ENCODE data around the gene LFNG.

Gene LFNG

GRCh38 chr7:2484868-2485267, 34.7 kb upstream of the LFNG start:
- no peak for DNase-seq

GRCh38 chr7:2487586-2488271, 31.8 kb upstream of the LFNG start:
- no peak for DNase-seq

GRCh38 chr7:2488272-2488645, 31.3 kb upstream of the LFNG start:
- no peak for DNase-seq

- no peak for DNase-seq
These were observed 30.9 kb upstream of the LFNG start for GRCh38 chr7:2488681-2489080.

GRCh38 chr7:2490181-2490651, 29.4 kb upstream of the LFNG start:
- no peak for DNase-seq

- no peak for DNase-seq
These were observed 27.5 kb upstream of the LFNG start for GRCh38 chr7:2492038-2492437.

- DNase-seq = no peak
These were observed 26.1 kb upstream of the LFNG start for GRCh38 chr7:2493205-2494164.

GRCh38 chr7:2494191-2495130, 25.1 kb upstream of the LFNG start:
- no peak for DNase-seq

GRCh38 chr7:2495418-2496299, 23.9 kb upstream of the LFNG start:
- DNase-seq = no peak

GRCh38 chr7:2496375-2496774, 23.2 kb upstream of the LFNG start:
- no peak for DNase-seq

- no peak for DNase-seq
These were observed 22.5 kb upstream of the LFNG start for GRCh38 chr7:2497065-2497464.

- no peak for DNase-seq
These were observed 21.9 kb upstream of the LFNG start for GRCh38 chr7:2497500-2498336.

GRCh38 chr7:2498708-2499107, 20.9 kb upstream of the LFNG start:
- no peak for DNase-seq

- DNase-seq = no peak
These were observed 20.4 kb upstream of the LFNG start for GRCh38 chr7:2499181-2499580.

GRCh38 chr7:2499719-2500430, 19.7 kb upstream of the LFNG start:
- DNase-seq = no peak

GRCh38 chr7:2500701-2501100, 18.9 kb upstream of the LFNG start:
- no peak for DNase-seq

- DNase-seq = no peak
These were observed 17.5 kb upstream of the LFNG start for GRCh38 chr7:2501947-2502646.

GRCh38 chr7:2502647-2502966, 17.0 kb upstream of the LFNG start:
- DNase-seq = no peak

- no peak for DNase-seq
These were observed 16.3 kb upstream of the LFNG start for GRCh38 chr7:2503056-2503941.

Measured in activated CD4-positive, alpha-beta T cell treated with anti-CD3 and anti-CD28 coated beads, Interleukin-10, Interleukin-2, amounts not matched to agents 100 ng/mL and 50 ng/mL, durations not matched to agents 16 hours and 8 hours (primary cell).